Measurements from ENCODE around the gene NAP1L4.

Gene NAP1L4

GRCh38 chr11:2995031-2995561 is 3.0 kb upstream of the NAP1L4 start:
- no peak for DNase-seq
- peaks cover 15 to 18% of the 10 kb centered on the region in 2 donors for H3K4me1 Mint-ChIP-seq (ENCODE audit: low read depth in 2 of 2)
- no peaks in the 10 kb centered on the region for H3K27me3 Mint-ChIP-seq
- H3K4me3 Mint-ChIP-seq: no peak overlapping the region
- no peak for ATAC-seq (replicated peaks)
- H3K9me3 Mint-ChIP-seq: no peaks in the 10 kb centered on the region
- H3K27ac Mint-ChIP-seq: no peak overlapping the region
- peaks cover 28% of the 10 kb centered on the region for H3K36me3 Mint-ChIP-seq (ENCODE audit: insufficient read depth)

GRCh38 chr11:2994336-2994730 is 2.2 kb upstream of the NAP1L4 start:
- DNase-seq (no peak), ATAC-seq (replicated peaks) (no peak)
- Mint-ChIP-seq H3K27me3 (no peaks in the 10 kb centered on the region), H3K36me3 (ENCODE audit: insufficient read depth) (peaks cover 28% of the 10 kb centered on the region), H3K4me1 (ENCODE audit: low read depth in 2 of 2) (peaks cover 18 to 25% of the 10 kb centered on the region in 2 donors), H3K27ac (no peak overlapping the region), H3K4me3 (no peak overlapping the region), H3K9me3 (no peaks in the 10 kb centered on the region)

- peaks cover 25% of the 10 kb centered on the region for H3K36me3 Mint-ChIP-seq (ENCODE audit: insufficient read depth)
- H3K27ac Mint-ChIP-seq: peak overlapping the region in 1 of 2 donors; percentile 94
- peak overlapping the region; percentile 94 to 98 for H3K4me3 Mint-ChIP-seq
- peaks cover 27 to 38% of the 10 kb centered on the region in 2 donors for H3K4me1 Mint-ChIP-seq (ENCODE audit: low read depth in 2 of 2)
- H3K27me3 Mint-ChIP-seq: no peaks in the 10 kb centered on the region
- no peaks in the 10 kb centered on the region for H3K9me3 Mint-ChIP-seq
- ATAC-seq (replicated peaks) (no peak), DNase-seq (no peak)
Observed at GRCh38 chr11:2992997-2993325, 832 bp upstream of the NAP1L4 start.

GRCh38 chr11:2991452-2992233 is 486 bp downstream of the NAP1L4 start:
- peak in 1 of 3 experiments; percentile 31 for DNase-seq
- peak overlapping the region; percentile 94 to 98 for H3K27ac Mint-ChIP-seq
- H3K9me3 Mint-ChIP-seq: no peaks in the 10 kb centered on the region
- peaks cover 35 to 44% of the 10 kb centered on the region in 2 donors for H3K4me1 Mint-ChIP-seq (ENCODE audit: low read depth in 2 of 2)
- peaks cover 21% of the 10 kb centered on the region for H3K36me3 Mint-ChIP-seq (ENCODE audit: insufficient read depth)
- peak; percentile 55 for ATAC-seq (replicated peaks)
- H3K27me3 Mint-ChIP-seq: no peaks in the 10 kb centered on the region
- peak overlapping the region; percentile 94 to 98 for H3K4me3 Mint-ChIP-seq

- ATAC-seq (replicated peaks): no peak
- Mint-ChIP-seq H3K9me3 (no peaks in the 10 kb centered on the region), H3K4me3 (peak overlapping the region; percentile 94 to 98), H3K27me3 (no peaks in the 10 kb centered on the region), H3K36me3 (ENCODE audit: insufficient read depth) (peaks cover 26% of the 10 kb centered on the region), H3K4me1 (ENCODE audit: low read depth in 2 of 2) (peaks cover 38 to 44% of the 10 kb centered on the region in 2 donors), H3K27ac (peak overlapping the region; percentile 94 to 98)
- no peak for DNase-seq
Observed at GRCh38 chr11:2990617-2991451, 1.3 kb downstream of the NAP1L4 start.

GRCh38 chr11:2989551-2989950 is 2.6 kb downstream of the NAP1L4 start:
- DNase-seq (no peak), ATAC-seq (replicated peaks) (no peak)
- peak overlapping the region; percentile 94 to 98 for H3K4me3 Mint-ChIP-seq
- no peaks in the 10 kb centered on the region for H3K9me3 Mint-ChIP-seq
- no peaks in the 10 kb centered on the region for H3K27me3 Mint-ChIP-seq
- H3K36me3 Mint-ChIP-seq (ENCODE audit: insufficient read depth): peaks cover 28% of the 10 kb centered on the region
- H3K27ac Mint-ChIP-seq: peak overlapping the region; percentile 94 to 98
- peaks cover 40 to 47% of the 10 kb centered on the region in 2 donors for H3K4me1 Mint-ChIP-seq (ENCODE audit: low read depth in 2 of 2)

GRCh38 chr11:2989006-2989405 is 3.1 kb downstream of the NAP1L4 start:
- H3K27me3 Mint-ChIP-seq: no peaks in the 10 kb centered on the region
- ATAC-seq (replicated peaks): no peak
- H3K4me1 Mint-ChIP-seq (ENCODE audit: low read depth in 2 of 2): peaks cover 43 to 49% of the 10 kb centered on the region in 2 donors
- peaks cover 33% of the 10 kb centered on the region for H3K36me3 Mint-ChIP-seq (ENCODE audit: insufficient read depth)
- DNase-seq: no peak
- H3K9me3 Mint-ChIP-seq: no peaks in the 10 kb centered on the region
- peak overlapping the region; percentile 94 to 98 for H3K4me3 Mint-ChIP-seq
- H3K27ac Mint-ChIP-seq: peak overlapping the region; percentile 94 to 98

- no peaks in the 10 kb centered on the region for H3K9me3 Mint-ChIP-seq
- no peak for ATAC-seq (replicated peaks)
Observed at GRCh38 chr11:2987881-2988861, 4.0 kb downstream of the NAP1L4 start.

GRCh38 chr11:2983908-2984307 is 8.2 kb downstream of the NAP1L4 start:
- H3K4me3 Mint-ChIP-seq: peak overlapping the region in 1 of 2 donors; percentile 26
- peak overlapping the region; percentile 39 to 51 for H3K27ac Mint-ChIP-seq

More at GRCh38 chr11:2987881-2988861, 4.0 kb downstream of the NAP1L4 start:
- Mint-ChIP-seq H3K4me1 (ENCODE audit: low read depth in 2 of 2) (peaks cover 49 to 52% of the 10 kb centered on the region in 2 donors), H3K4me3 (peak overlapping the region; percentile 94 to 98), H3K27me3 (no peaks in the 10 kb centered on the region), H3K27ac (peak overlapping the region; percentile 94 to 98), H3K36me3 (ENCODE audit: insufficient read depth) (peaks cover 37% of the 10 kb centered on the region)
- DNase-seq: peak in 1 of 3 experiments; percentile 15

GRCh38 chr11:2982214-2982613 is 9.9 kb downstream of the NAP1L4 start:
- ATAC-seq (replicated peaks) (peak; percentile 26), DNase-seq (no peak)
- H3K4me3 Mint-ChIP-seq: peak overlapping the region; percentile 26 to 33
- no peaks in the 10 kb centered on the region for H3K9me3 Mint-ChIP-seq
- no peaks in the 10 kb centered on the region for H3K27me3 Mint-ChIP-seq
- H3K36me3 Mint-ChIP-seq (ENCODE audit: insufficient read depth): peaks cover 54% of the 10 kb centered on the region
- H3K4me1 Mint-ChIP-seq (ENCODE audit: low read depth in 2 of 2): peaks cover 40 to 45% of the 10 kb centered on the region in 2 donors
- peak overlapping the region; percentile 39 to 51 for H3K27ac Mint-ChIP-seq

More at GRCh38 chr11:2983908-2984307, 8.2 kb downstream of the NAP1L4 start:
- H3K9me3 Mint-ChIP-seq: no peaks in the 10 kb centered on the region
- ATAC-seq (replicated peaks): no peak
- H3K4me1 Mint-ChIP-seq (ENCODE audit: low read depth in 2 of 2): peaks cover 39 to 46% of the 10 kb centered on the region in 2 donors
- no peaks in the 10 kb centered on the region for H3K27me3 Mint-ChIP-seq
- no peak for DNase-seq
- H3K36me3 Mint-ChIP-seq (ENCODE audit: insufficient read depth): peaks cover 37% of the 10 kb centered on the region

- H3K4me3 Mint-ChIP-seq: peak overlapping the region; percentile 26 to 33
Observed at GRCh38 chr11:2981130-2981529, 11.0 kb downstream of the NAP1L4 start.

GRCh38 chr11:2980168-2980840 is 11.8 kb downstream of the NAP1L4 start:
- no peak for DNase-seq
- Mint-ChIP-seq H3K9me3 (no peaks in the 10 kb centered on the region), H3K4me3 (no peak overlapping the region), H3K27ac (no peak overlapping the region), H3K36me3 (ENCODE audit: insufficient read depth) (peaks cover 62% of the 10 kb centered on the region), H3K4me1 (ENCODE audit: low read depth in 2 of 2) (peaks cover 42 to 46% of the 10 kb centered on the region in 2 donors), H3K27me3 (no peaks in the 10 kb centered on the region)
- ATAC-seq (replicated peaks): no peak

More at GRCh38 chr11:2981130-2981529, 11.0 kb downstream of the NAP1L4 start:
- Mint-ChIP-seq H3K36me3 (ENCODE audit: insufficient read depth) (peaks cover 58% of the 10 kb centered on the region), H3K27me3 (no peaks in the 10 kb centered on the region), H3K4me1 (ENCODE audit: low read depth in 2 of 2) (peaks cover 44 to 46% of the 10 kb centered on the region in 2 donors), H3K9me3 (no peaks in the 10 kb centered on the region), H3K27ac (peak overlapping the region in 1 of 2 donors; percentile 51)
- DNase-seq (no peak), ATAC-seq (replicated peaks) (peak; percentile 24)
